Esophagus muscularis mucosa (tissue), 4 donors: ENCODE measurements around the gene TMEM209. TPM values are rescaled to one million over a fixed set of nuclear protein-coding genes. Genes with fewer than 3 reads are reported as not detected.

ENCODE experiments used
- DNase-seq: peaks from one replicate; pipeline ENCODE4 v3.0.0-alpha.2; 2017; ENCODE audit errors: extremely low spot score
- H3K27ac ChIP-seq, 4 donors: fragments of 200-600 bp; sonication (generic); replicated peaks in 1 of 4; 1 replicate in 3 of 4; 2 replicates in 1 of 4; pipeline ENCODE4 v1.5.1; 2016 to 2019; ENCODE audit warnings: mild to moderate bottlenecking in 1 of 4
- H3K27me3 ChIP-seq, 4 donors: fragments of 200-600 bp; sonication (generic); one replicate each; pipeline versions ENCODE4 v1.5.1 to v1.6.0; 2016 to 2019
- H3K36me3 ChIP-seq, 4 donors: fragments of 200-600 bp; sonication (generic); one replicate each; pipeline ENCODE4 v1.5.1; 2016 to 2019
- H3K4me1 ChIP-seq, 4 donors: fragments of 200-600 bp; sonication (generic); one replicate each; pipeline ENCODE4 v1.5.1; 2016 to 2019
- H3K4me3 ChIP-seq, 4 donors: fragments of 200-600 bp; sonication (generic); 1 replicate in 2 of 4; 2 replicates in 2 of 4; pipeline ENCODE4 v1.5.1; 2016 to 2019; ENCODE audit warnings: mild to moderate bottlenecking in 4 of 4, moderate library complexity in 1 of 4
- H3K9me3 ChIP-seq, 4 donors: fragments of 200-600 bp; sonication (generic); 1 replicate in 3 of 4; 2 replicates in 1 of 4; pipeline ENCODE4 v1.5.1; 2016 to 2019
- CTCF ChIP-seq, 3 experiments: fragments of 200-600 bp in 2 of 3; fragments of 450-650 bp in 1 of 3; sonication (generic) in 2 of 3; IDR thresholded peaks; one replicate each; pipeline ENCODE4 v1.5.1; 2017 to 2019; ENCODE audit warnings: antibody characterized with exemption in 3 of 3, mild to moderate bottlenecking in 2 of 3, moderate library complexity in 1 of 3
- EP300 ChIP-seq: sonication (generic); formaldehyde crosslinking; IDR thresholded peaks from one replicate; pipeline ENCODE4 v1.6.1; 2017; ENCODE audit warnings: antibody characterized with exemption
- POLR2A ChIP-seq: fragments of 450-650 bp; IDR thresholded peaks from one replicate; pipeline ENCODE4 v1.6.1; 2017; ENCODE audit warnings: antibody characterized with exemption, moderate library complexity, mild to moderate bottlenecking, low read depth
- POLR2AphosphoS5 ChIP-seq, 2 donors: sonication (generic); formaldehyde crosslinking; IDR thresholded peaks; one replicate each; pipeline ENCODE4 v1.6.1; 2017; ENCODE audit warnings: antibody characterized with exemption in 2 of 2
- WGBS: methylation state at CpG from one replicate; pipeline ENCODE4 v1.1.5; 2018; 5-methylcytosine and 5-hydroxymethylcytosine counted together
- intact Hi-C: fragments of 100-400 bp; cut with DNase I; formaldehyde crosslinking; loops from one replicate; pipeline ENCODE4 v1.15.1; 2023
- total RNA-seq, 4 donors: library from RNA; depleted of rRNA; stranded (reverse); fragments of >200 nt; gene quantifications; one replicate each; pipeline versions ENCODE4 v1.1.0 to v1.2.1, GENCODE V29; 2016

TMEM209 gene
- total RNA-seq, 4 donors from 2014 or later = 6.8 to 8.7 (median 8.0) TPM

GRCh38 chr7:130152493-130153210 is 52.6 kb downstream of the TMEM209 start:
- WGBS = 70% methylated on average over 12 of the region's 17 CpGs
- intact Hi-C loops = no loop called here
- Histone ChIP-seq H3K36me3 (peaks cover 0 to 2% (median 0%) of the 10 kb centered on the region in 4 donors), H3K4me3 (no peak overlapping the region), H3K9me3 (peaks cover 0 to 14% (median 6%) of the 10 kb centered on the region in 4 donors), H3K27ac (no peak overlapping the region), H3K4me1 (peaks cover 0 to 4% (median 4%) of the 10 kb centered on the region in 4 donors), H3K27me3 (peaks cover 0 to 21% (median 0%) of the 10 kb centered on the region in 4 donors)
- TF ChIP-seq POLR2A (no peak), CTCF (IDR thresholded peaks at IDR 0.05) (no peak), POLR2AphosphoS5 (IDR thresholded peaks at IDR 0.05) (no peak), EP300 (no peak)
- no peak for DNase-seq

GRCh38 chr7:130151591-130152492 is 53.4 kb downstream of the TMEM209 start:
- TF ChIP-seq CTCF (IDR thresholded peaks at IDR 0.05) (no peak), EP300 (no peak), POLR2A (no peak), POLR2AphosphoS5 (IDR thresholded peaks at IDR 0.05) (no peak)
- Histone ChIP-seq H3K27me3 (peaks cover 0 to 21% (median 0%) of the 10 kb centered on the region in 4 donors), H3K27ac (no peak overlapping the region), H3K9me3 (peaks cover 0 to 14% (median 6%) of the 10 kb centered on the region in 4 donors), H3K4me1 (peaks cover 0 to 4% (median 4%) of the 10 kb centered on the region in 4 donors), H3K36me3 (peaks cover 0 to under 1% (median 0%) of the 10 kb centered on the region in 4 donors), H3K4me3 (no peak overlapping the region)
- DNase-seq = no peak
- WGBS = 70% methylated on average over 5 of the region's 5 CpGs
- intact Hi-C loops = no loop called here

- 96% methylated on average over 11 of the region's 11 CpGs for WGBS
- no peak overlapping the region for H3K27ac ChIP-seq
- intact Hi-C loops = no loop called here
- peaks cover 0 to 4% (median 4%) of the 10 kb centered on the region in 4 donors for H3K4me1 ChIP-seq
- DNase-seq = no peak
- peaks cover 0 to 21% (median 0%) of the 10 kb centered on the region in 4 donors for H3K27me3 ChIP-seq
- TF ChIP-seq POLR2AphosphoS5 (IDR thresholded peaks at IDR 0.05) = no peak
- no peak for TF ChIP-seq POLR2A
- TF ChIP-seq EP300 = no peak
- no peak for TF ChIP-seq CTCF (IDR thresholded peaks at IDR 0.05)
- H3K36me3 ChIP-seq = peaks cover 0 to 3% (median 0%) of the 10 kb centered on the region in 4 donors
- H3K4me3 ChIP-seq = no peak overlapping the region
- H3K9me3 ChIP-seq = peaks cover 0 to 1% (median 0%) of the 10 kb centered on the region in 4 donors
Measured at GRCh38 chr7:130150587-130150986, 54.6 kb downstream of the TMEM209 start.

- Histone ChIP-seq H3K4me1 (peaks cover 0 to 14% (median 5%) of the 10 kb centered on the region in 4 donors), H3K27ac (no peak overlapping the region), H3K36me3 (peaks cover 0 to 3% (median 0%) of the 10 kb centered on the region in 4 donors), H3K9me3 (no peaks in the 10 kb centered on the region), H3K27me3 (peaks cover 0 to 15% (median 0%) of the 10 kb centered on the region in 4 donors), H3K4me3 (no peak overlapping the region)
- intact Hi-C loops = no loop called here
- no peak for DNase-seq
- WGBS = 78% methylated on average over 15 of the region's 20 CpGs
- TF ChIP-seq POLR2A (no peak), POLR2AphosphoS5 (IDR thresholded peaks at IDR 0.05) (no peak), EP300 (no peak), CTCF (IDR thresholded peaks at IDR 0.05) (no peak)
Measured at GRCh38 chr7:130149281-130150139, 55.7 kb downstream of the TMEM209 start.
